Left kidney (tissue), 2 donors: ENCODE data around the gene PDZD2. TPM values are rescaled to one million over a fixed set of nuclear protein-coding genes. Genes with fewer than 3 reads are reported as not detected.
A peak's percentile ranks its signal among the peaks of the same experiment; 100 is the strongest.

Experiments
- DNase-seq: peaks from one replicate; pipeline ENCODE4 v3.0.0-alpha.2; 2013
- polyA plus RNA-seq: library from polyadenylated mRNA; unstranded; fragments of 120-200 nt; gene quantifications from one replicate; pipeline ENCODE4 v1.2.1, GENCODE V29; 2013; ENCODE audit not compliant: insufficient read length

The PDZD2 gene
- polyA plus RNA-seq, 1 donor: 22.1 TPM

GRCh38 chr5:31824869-31825517 is 186.1 kb downstream of the PDZD2 start:
- DNase-seq: peak; percentile 15

- peak; percentile 75 for DNase-seq
Observed at GRCh38 chr5:31825518-31826068, 186.7 kb downstream of the PDZD2 start.

- no peak for DNase-seq
Observed at GRCh38 chr5:31827867-31828266, 188.9 kb downstream of the PDZD2 start.

- no peak for DNase-seq
Observed at GRCh38 chr5:31832966-31833365, 194.0 kb downstream of the PDZD2 start.

- no peak for DNase-seq
Observed at GRCh38 chr5:31833710-31834109, 194.8 kb downstream of the PDZD2 start.

- no peak for DNase-seq
Observed at GRCh38 chr5:31844622-31845345, 205.9 kb downstream of the PDZD2 start.

- DNase-seq: no peak
Observed at GRCh38 chr5:31845361-31845760, 206.4 kb downstream of the PDZD2 start.

- no peak for DNase-seq
Observed at GRCh38 chr5:31846934-31847333, 208.0 kb downstream of the PDZD2 start.

GRCh38 chr5:31847354-31847753 is 208.4 kb downstream of the PDZD2 start:
- no peak for DNase-seq

GRCh38 chr5:31850981-31851689 is 212.2 kb downstream of the PDZD2 start:
- DNase-seq: no peak

GRCh38 chr5:31853398-31854135 is 214.6 kb downstream of the PDZD2 start:
- DNase-seq: no peak

GRCh38 chr5:31854181-31855133 is 215.5 kb downstream of the PDZD2 start:
- peak; percentile 75 for DNase-seq

GRCh38 chr5:31855134-31856040 is 216.5 kb downstream of the PDZD2 start:
- DNase-seq: peak; percentile 53

- DNase-seq: no peak
Observed at GRCh38 chr5:31859096-31859495, 220.2 kb downstream of the PDZD2 start.

- DNase-seq: no peak
Observed at GRCh38 chr5:31860278-31860677, 221.3 kb downstream of the PDZD2 start.

GRCh38 chr5:31860726-31861433 is 221.9 kb downstream of the PDZD2 start:
- no peak for DNase-seq

GRCh38 chr5:31861601-31862000 is 222.7 kb downstream of the PDZD2 start:
- DNase-seq: no peak

GRCh38 chr5:31863991-31864411 is 225.1 kb downstream of the PDZD2 start:
- DNase-seq: no peak

- no peak for DNase-seq
Observed at GRCh38 chr5:31866166-31866565, 227.2 kb downstream of the PDZD2 start.
